HG02759 (cell line): ENCODE data around the gene VMAC.

Source experiments
- ATAC-seq: cut with Tn5 transposase; IDR thresholded peaks from one replicate; pipeline ENCODE4 v1.9.1; 2021; ENCODE audit warnings: mild to moderate bottlenecking, moderate library complexity; ENCODE audit not compliant: unreplicated experiment

The VMAC gene

GRCh38 chr19:5951338-5951861 is 46.7 kb downstream of the VMAC start:
- ATAC-seq = no peak

- no peak for ATAC-seq
Measured at GRCh38 chr19:5952193-5953029, 47.7 kb downstream of the VMAC start.

- ATAC-seq = no peak
Measured at GRCh38 chr19:5953030-5953589, 48.4 kb downstream of the VMAC start.

- no peak for ATAC-seq
Measured at GRCh38 chr19:5953680-5954213, 49.1 kb downstream of the VMAC start.

DNA sequence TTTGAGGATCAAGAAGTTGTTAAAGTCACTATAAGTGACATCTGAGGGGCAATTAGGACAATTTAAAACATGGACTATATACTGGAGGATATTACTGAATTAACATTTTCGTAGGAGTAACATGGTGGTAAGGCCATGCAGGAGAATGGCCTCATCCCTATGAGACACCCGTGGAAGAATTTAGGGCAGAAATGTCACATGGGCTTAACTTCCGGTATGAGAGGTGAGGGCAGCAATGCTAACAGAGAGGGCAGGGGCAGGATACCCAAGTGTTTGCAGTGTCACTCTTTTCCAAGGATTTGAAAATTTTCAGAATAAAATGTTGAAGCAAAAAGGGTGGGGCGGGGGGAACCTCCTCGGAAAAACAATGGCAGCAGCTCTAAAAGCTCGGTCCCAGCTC is 49.6 kb downstream of the VMAC start:
- ATAC-seq = no peak

DNA sequence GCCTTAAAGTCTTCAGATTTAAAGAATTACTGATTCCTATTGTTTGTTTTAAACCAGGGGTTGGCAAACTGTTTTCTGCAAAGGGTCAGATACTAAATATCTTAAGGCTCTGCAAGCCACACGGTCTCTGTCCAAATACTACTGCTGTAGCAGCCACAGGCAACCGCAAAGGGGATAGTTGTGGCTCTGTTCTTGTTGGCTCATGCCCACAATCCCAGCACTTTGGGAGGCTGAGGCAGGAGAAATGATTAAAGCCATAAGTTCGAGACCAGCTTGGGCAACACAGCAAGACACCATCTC is 50.9 kb downstream of the VMAC start:
- no peak for ATAC-seq

GRCh38 chr19:5956323-5956722 is 51.7 kb downstream of the VMAC start:
- no peak for ATAC-seq

DNA sequence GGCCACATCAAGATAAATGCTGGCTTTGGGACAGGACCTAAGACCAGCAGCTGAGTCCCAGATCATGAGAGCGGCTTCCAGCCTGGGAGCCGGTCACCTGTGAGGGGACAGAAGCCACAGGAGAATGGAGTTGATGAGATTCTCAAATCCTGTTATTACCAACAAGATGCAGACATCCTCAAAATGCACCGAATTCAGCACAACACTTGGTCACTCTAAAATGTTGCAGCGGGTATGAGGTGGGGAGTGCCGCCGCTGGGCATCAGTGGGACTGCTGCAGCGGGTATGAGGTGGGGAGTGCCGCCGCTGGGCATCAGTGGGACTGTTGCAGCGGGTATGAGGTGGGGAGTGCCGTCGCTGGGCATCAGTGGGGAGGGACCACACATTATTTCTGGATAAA is 52.1 kb downstream of the VMAC start:
- no peak for ATAC-seq

GRCh38 chr19:5957170-5957569 is 52.5 kb downstream of the VMAC start:
- no peak for ATAC-seq

- no peak for ATAC-seq
Measured at GRCh38 chr19:5958074-5958850, 53.6 kb downstream of the VMAC start.

GRCh38 chr19:5958851-5959122 is 54.1 kb downstream of the VMAC start:
- ATAC-seq = no peak

GRCh38 chr19:5959260-5960004 is 54.8 kb downstream of the VMAC start:
- no peak for ATAC-seq
